Measurements from ENCODE around the gene TFAP2C.
"Not testable (repeated sequence)": the region's sequence is repeated elsewhere in the genome, so short reads cannot be mapped to it uniquely, and the experiment has no call there.

Gene TFAP2C

DNA sequence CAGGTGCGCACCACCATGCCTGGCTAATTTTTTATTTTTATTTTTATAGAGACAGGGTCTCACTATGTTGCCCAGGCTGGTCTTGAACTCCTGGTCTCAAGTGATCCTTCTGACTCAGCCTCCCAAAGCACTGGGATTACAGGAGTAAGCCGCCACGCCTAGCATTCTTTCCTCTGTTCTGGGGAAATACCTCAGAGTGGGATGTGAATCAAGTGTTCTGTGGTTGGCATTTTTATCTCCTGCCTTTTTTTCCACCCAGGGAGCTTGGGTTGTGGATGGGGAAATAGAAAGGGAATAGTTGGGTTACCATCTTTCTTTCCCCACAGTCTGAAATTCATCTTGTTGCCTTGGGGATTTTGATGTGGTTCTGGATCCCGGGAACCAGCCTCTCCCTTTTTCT is 24.1 kb downstream of the TFAP2C start:
- DNase-seq (ENCODE audit: low spot score) = no peak

DNA sequence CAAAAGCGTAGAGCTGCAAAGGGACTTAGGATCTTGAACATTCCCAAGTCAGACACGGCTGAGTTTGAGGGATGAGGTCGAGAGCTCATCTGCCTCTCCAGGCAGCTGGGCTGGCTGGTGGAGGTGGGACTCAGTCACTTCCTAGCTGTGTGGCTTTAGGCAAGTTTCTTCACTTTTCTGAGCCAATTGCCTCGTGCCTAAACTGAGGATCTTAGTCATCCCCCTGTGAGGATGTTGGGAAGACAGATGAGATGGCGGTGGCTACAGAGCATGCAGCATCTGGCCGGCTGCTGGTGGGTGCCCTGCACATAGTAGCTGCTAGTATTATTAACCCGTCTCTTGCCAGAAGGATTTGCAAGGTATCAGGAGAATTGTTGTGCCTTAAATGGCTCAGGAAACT is 27.5 kb downstream of the TFAP2C start:
- no peak for DNase-seq (ENCODE audit: low spot score)

DNA sequence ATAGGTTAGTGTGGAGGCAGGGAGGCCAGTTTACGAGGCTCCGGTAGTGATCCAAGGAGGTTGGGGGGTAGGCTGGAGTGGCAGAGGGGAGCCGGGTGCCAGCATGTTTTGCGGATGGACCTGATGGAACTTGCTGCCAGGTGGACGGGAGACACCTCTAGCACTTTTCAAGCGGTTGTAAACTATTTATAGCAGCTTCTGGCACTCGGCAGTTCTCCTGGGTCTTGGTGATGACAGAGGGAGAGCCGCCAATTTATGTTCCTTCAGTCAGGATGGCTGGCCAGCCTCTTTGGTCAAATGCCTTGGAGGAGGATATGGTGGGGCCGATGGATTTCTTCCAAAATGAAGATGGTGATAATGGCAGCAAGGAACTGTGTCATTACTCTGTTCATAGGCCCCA is 28.8 kb downstream of the TFAP2C start:
- no peak for DNase-seq (ENCODE audit: low spot score)

DNA sequence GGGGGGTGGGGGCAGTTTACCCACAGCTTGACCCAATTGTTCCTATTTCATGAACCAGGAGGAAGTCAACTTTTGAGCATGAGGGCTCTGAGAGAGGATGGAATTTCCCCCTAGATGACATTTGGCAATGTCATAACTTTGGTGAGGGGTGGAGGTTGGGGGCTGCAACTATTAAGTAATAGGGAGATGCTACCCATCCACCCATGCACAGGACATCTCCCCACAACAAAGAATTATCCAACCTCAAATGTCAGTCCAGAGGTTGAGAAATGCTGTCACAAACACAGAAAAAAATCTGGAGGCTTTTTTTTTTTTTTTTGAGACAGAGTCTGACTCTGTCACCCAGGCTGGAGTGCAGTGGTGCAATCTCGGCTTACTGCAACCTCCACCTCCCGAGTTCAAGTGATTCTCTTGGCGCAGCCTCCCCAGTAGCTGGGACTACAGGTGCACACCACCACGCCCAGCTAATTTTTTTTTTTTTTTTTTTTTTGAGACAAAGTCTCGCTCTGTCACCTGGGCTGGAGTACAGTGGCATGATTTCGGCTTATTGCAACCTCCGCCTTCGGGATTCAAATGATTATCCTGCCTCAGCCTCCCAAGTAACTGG is 29.3 kb downstream of the TFAP2C start:
- not testable (repeated sequence) for DNase-seq (ENCODE audit: low spot score)

DNA sequence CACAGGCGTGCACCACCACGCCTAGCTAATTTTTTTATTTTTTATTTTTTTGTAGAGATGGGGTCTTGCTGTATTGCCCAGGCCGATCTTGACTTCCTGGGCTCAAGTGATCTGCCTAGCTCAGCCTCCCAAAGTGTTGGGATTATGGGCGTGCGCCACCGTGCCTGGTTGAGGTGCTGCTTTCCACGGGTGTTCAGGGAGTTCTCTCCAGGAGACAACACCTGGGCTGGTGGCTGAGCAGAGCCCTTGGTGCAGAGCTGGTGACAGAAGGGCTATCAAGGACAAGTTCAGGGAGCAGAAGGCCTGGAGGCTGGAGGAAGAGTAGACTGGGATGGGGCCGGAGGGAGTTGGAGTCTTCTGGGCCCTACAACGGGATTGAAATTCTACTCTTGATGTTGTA is 34.6 kb downstream of the TFAP2C start:
- no peak for DNase-seq (ENCODE audit: low spot score)

DNA sequence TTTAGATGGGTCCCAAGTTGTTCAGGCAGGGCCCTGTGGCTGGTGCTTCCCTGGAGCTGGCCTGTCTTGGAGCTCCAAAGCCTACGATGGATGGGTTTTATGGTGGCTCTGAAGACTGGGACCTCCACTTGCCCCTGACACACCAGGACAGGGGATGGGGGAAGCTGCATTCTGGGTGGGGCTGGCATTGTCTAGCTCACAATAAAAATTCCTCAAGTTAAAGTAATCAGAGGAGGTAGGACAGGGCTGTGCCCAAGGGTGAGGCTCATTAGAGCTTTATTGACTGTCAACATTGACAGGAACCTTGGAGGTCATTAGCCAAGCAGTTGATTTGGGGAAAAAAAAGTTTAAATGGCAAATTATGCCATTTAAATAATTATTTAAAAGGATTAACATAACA is 35.7 kb downstream of the TFAP2C start:
- DNase-seq (ENCODE audit: low spot score) = no peak

DNA sequence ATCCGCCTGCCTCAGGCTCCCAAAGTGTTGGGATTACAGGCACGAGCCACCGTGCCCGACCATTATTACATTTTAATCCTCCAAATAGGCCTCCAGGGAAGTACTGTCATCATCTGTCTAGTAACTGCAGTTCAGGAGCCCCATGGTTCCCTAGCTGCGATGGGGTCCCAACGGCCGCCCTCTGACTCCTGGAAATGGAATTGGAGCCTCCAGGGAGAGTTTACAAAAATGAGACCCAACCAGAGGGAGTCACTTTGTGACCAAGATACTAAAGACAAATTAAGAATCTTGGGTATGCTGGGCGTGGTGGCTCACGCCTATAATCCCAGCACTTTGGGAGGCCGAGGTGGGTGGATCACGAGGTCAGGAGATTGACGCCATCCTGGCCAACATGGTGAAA is 36.7 kb downstream of the TFAP2C start:
- no peak for DNase-seq (ENCODE audit: low spot score)

DNA sequence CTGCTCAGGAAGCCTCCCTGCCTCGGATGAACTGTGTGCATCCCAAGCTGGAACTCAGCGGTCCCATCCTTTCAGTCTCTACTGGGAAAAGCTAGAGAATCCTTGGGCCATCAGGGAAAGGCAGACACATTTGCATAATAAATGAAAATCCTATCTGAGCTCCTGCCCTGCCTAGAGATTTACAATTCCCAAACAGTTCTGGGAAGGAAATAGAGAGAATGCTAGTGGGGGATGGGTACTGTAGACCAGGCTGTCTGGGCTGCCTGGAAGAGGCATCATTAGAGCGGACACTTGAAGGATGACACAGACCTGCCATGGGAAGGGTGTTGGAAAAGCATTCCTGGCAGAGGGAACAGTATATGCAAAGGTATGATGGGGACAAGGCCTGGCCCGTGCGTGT is 44.3 kb downstream of the TFAP2C start:
- DNase-seq (ENCODE audit: low spot score) = no peak

DNA sequence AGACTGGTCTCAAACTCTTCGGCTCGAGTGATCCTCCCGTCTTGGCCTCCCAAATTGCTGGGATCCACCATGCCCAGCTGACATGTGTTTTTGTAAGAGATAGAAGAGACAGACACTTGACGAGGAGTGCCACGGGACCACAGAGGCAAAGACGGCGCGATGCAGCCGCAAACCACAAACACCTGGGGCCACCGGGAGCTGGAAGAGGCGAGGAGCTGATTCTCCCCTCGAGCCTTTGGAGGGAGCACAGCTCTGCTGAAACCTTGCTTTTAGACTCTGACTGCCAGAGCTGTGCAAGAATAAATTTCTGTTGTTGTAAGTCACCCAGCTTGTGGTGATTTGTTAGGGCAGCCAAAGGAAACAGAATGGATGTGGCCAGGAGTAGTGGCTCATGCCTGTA is 46.9 kb downstream of the TFAP2C start:
- DNase-seq (ENCODE audit: low spot score) = no peak

DNA sequence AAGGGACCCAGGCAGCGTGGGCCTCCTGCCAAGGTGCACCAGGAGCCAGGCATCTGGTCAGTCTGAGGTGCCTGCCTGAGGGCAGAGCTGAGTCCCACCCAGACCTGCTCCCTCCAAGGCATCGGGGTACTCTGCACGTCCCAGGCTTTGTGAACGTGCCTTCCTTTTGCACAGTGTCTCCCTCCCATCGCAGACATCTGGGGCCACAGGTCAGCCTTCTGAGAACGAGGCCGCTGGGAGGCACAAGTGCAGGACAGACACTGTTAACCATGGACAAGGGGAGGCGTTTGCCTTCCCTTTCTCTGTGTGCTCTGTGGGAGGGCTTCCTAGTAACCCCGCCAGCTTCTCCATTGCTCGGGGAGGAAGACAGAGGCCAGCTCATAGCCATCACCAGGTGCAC is 47.6 kb downstream of the TFAP2C start:
- DNase-seq (ENCODE audit: low spot score) = no peak

DNA sequence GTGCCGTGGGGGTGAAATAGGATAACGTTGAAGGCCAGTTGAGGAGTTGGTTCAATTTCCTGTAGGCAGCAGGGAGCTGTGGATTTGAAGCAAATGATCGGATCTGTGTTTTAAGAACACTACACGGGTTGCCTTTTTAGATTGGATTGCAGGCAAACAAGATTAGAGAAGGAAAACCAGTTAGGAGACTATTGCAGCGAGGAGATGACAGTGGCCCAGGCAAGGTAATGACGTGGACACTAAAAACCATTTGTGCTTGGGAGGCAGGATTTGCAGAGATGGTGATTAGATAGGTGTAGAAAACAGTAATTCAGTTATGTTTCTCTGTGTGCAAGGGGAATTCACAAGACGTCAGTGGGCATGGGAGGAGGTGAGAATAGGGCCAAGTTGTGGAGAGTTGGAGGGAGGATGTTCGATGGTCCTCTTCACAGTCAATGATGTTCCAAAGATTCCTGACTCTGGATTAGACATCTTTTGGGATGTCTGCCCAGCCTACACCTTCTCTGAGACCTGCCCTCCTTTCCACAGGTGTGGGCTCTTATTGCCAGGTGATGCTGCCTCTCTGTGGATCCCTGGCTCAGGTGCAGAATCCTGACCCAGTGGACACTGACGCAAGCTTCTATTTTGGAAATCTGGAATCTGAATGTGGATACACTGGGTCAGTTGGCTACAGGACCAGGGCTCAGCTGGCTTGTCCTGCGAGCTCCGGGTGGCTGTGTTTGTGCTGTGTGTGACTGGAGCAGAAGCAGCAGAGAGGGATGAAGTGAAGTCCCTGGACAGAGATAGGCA is 54.2 kb downstream of the TFAP2C start:
- DNase-seq (ENCODE audit: low spot score) = no peak

DNA sequence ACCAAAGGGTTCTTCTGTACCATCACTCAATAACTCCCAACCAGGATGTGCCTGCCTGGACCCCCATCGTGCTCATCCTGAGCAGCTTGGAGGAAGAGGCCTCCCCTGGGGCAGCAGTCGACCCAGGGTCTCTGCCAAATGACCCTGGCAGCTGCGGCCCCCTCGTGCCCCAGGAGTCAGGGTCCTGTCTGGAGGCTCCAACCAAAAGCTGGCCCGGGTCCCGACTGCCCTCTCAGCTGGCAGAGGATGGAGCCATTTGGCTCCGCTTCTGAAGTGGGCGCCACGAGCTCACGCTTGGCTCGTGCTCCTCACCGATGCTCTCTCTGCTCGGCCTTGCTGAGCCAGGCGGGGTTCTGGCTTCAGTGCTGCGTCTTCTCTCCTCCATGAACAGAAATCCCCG is 56.8 kb downstream of the TFAP2C start:
- DNase-seq (ENCODE audit: low spot score) = no peak

DNA sequence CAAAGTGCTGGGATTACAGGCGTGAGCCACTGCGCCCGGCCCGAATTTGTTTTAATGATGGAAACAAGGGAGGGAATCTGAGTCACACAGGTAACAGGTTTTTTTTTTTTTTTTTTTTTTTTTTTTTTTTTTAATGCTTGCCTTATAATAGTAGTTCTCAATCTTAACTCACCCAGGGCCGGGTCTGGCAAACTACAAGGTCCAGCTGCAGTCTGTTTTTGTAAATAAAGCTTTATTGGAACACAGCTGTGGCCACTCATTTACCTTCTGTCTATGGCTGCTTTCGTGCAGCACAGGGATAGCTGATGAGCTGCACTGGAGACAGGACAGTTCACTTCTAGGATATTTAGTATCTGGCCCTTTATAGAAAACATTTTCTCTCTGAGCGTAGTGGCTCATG is 58.0 kb downstream of the TFAP2C start:
- DNase-seq (ENCODE audit: low spot score) = no peak

DNA sequence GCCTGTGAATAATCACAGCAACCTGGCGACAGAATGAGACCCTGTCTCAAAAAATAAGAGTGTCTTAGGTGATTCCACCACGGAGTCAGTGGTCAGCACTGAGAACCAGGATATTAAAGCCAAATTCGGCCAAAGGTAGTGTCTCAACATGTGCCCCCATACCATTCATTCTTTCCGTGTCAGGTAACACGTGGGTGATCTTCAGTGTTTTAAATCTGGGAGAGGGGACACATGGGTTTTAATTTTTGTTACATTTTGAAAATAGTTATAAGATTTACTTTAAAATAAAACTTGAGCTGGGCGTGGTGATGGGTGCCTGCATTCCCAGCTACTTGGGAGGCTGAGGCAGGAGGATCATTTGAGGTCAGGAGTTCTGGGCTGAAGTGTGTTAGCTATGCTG is 59.0 kb downstream of the TFAP2C start:
- no peak for DNase-seq (ENCODE audit: low spot score)

All from AG08396 (cell line).